HG03039 (cell line): ENCODE results near the gene SHISAL1.
"Not testable (repeated sequence)": the region's sequence is repeated elsewhere in the genome, so short reads cannot be mapped to it uniquely, and the experiment has no call there.

Experiments
- ATAC-seq: cut with Tn5 transposase; IDR thresholded peaks from one replicate; pipeline ENCODE4 v1.9.1; 2021; ENCODE audit warnings: mild to moderate bottlenecking, moderate library complexity; ENCODE audit not compliant: unreplicated experiment

Gene SHISAL1

DNA sequence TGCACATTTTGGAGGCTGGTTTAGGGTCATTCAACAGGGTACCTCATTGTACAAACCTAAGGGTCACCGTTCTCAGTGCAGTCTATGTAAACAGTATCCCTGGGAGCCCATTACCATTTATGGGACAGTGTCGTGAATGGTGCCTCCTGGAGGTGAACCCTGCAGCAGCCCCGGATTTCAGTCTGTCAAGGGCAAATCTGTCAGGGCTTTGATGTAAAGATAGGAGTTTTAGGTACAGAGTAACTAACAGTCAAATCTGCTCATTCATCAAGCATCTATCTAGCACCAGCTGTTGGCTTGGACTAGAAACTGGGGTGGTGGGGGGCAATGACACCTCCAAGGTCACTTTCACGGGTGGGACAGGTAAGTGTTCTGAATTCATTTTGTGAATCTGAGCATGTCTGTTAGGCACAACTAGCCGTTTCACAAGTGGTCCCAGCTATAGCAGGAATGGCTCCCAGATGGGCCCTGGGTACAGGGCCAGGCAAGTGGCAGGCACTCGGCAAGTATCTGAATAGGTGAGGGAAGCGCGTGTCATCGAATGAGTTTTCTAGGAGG, 68.4 kb downstream of the SHISAL1 start:
- ATAC-seq = no peak

DNA sequence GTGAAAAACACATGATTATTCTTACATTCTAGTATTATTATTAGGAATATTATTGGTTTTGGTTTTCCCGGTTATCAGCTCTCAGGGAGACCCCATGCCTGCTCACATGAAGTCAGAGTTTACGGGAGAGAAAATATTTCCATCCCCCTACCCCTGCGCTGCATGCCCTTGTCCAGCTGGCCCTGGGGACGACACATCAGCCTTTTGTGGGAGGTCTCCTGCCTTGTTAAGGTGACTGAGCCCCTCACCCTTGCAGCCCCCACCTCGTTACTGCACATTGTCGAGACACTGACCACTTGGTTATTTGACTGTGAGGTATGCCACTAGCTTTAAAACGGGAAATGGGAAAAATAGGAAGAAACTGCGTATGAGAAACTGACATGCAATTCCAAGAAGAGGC, 69.0 kb downstream of the SHISAL1 start:
- ATAC-seq = no peak

DNA sequence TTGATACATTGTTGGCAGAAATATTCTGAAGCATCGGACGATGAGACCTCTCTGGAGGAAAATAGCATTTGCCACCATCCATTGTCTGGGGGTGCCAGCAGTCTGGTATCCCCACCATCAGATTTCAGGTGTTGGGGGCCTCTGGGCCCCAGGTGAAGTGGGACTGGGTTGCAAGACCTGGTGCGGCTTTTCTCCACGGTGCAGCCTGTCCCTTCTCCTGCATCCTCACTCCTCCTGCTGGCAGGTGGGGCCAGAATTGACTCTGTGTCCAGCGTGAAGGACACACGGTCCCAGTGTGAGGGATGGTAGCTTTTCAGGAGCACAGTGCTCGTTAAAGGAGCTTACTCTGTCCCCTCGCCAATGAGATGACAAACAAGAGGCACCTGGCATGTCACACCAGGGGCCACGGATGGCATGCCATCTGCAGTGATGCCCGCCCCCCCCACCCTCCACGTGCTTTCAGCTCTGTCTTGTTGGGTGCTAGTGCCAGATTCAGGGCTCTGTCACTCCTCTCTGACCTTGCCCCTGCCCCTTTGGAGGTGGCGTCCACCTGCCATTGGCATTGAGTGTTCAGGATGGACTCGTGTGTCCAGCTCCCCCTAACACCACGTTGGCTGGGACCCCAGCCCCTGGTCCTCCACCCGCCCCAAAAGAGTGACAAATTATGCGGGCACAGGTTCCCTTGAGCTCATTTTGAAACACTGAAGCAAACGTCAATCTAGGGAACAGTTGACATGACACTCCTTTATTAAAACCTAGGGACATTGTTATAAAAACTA, 69.6 kb downstream of the SHISAL1 start:
- no peak for ATAC-seq

DNA sequence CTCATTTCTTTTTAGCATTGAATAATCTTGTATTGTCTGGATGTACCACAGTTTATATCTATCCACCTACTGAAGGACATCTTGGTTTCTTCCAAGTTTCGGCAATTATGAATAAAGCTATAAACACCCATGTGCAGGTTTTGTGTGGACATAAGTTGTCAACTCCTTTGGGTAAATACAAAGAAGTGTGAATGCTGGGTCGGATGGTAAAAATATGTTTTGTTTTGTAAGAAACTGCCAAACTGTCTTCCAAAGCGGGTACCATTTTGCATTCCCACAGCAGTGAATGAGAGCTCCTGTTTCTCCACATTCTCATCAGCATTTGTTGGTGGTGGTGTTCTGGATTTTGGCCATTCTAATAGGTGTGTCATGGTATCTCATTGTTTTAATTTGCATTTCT, 71.6 kb downstream of the SHISAL1 start:
- ATAC-seq = not testable (repeated sequence)

DNA sequence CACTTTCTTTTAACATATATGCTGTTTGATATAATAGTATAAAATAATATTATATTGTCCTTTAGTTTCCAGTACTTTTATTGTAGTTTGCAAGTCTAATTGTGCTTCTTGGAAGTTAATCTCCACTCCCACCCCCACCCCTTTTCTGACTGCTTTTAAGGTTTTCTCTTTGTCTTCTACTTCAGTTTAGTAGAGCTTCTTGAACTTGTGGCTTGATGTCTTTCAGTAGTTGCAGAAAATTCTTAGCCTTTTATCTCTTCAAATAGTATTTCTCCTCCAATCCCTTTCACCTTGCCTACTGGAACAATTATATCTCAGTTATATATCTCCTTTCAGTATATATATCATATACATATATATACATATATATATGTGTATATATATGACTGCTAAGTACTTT, 75.5 kb downstream of the SHISAL1 start:
- no peak for ATAC-seq

DNA sequence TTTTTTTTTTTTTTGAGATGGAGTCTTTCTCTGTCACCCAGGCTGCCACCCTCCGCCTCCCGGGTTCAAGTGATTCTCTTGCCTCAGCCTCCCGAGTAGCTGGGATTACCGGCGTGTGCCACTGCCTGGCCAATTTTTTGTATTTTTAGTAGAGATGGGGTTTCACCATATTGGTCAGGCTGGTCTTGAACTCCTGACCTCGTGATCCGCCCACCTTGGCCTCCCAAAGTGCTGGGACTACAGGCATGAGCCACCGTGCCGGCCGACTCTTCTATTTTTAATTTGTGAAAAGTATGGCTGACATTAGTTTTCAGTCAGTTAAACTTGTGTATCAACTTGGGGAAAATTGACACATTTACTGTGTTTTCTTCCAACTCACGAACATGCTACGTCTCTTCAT, 78.4 kb downstream of the SHISAL1 start:
- ATAC-seq = not testable (repeated sequence)

DNA sequence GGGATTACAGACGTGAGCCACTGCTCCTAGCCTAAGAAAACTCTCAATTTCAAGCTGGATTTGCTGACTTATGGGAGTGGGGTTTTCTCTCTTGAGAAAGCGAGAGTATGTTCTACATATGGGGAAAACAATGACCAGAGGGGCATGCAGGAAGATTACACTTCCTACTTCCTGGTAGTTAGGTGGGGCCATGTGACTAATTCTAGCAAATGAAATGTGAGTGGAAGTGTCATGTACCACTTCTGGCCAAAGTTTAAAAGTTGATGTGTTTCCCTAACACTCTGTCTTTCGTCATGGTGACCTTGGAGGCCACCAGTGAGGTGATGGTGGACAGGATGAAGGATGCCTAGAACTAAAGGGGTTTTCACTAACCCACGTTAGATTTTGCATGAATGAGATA, 81.5 kb downstream of the SHISAL1 start:
- no peak for ATAC-seq

DNA sequence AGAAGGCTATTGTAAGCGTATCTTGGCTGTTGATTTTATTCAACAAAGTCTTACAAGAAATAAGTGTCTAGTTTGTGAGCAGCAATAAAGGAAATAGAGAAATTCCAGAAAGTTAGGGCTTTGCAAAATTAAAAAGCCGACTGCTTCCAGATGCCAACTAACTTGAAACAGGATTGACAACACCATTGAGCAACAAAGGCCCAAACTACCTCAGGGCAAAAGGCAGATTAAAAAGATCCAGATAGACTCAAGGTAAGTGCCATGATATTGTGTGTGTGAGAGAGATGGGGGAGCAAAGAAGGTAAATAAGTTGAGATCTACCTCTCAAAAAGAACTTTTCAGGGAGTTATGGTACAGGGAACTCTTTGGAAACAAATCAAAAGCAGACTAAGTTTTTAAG, 82.9 kb downstream of the SHISAL1 start:
- ATAC-seq = no peak

DNA sequence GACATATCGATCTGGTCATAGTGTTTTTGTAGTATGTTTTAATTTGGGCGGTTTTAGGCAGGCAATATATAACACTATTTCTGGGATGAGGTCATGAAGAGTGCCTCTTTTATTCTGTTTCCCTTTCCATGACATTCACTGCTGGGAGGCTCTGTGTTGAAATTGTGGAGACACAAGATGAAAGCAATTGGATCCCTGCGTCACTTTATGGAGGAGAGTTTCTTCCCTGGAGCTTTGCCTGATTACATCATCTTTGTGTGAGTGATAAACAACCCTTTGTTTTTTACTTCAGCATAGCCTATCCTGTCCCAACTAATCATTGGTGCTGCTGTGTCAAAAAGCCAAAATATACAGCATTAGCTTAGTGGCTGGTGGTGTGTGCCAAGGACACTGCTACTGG, 83.4 kb downstream of the SHISAL1 start:
- ATAC-seq = no peak

DNA sequence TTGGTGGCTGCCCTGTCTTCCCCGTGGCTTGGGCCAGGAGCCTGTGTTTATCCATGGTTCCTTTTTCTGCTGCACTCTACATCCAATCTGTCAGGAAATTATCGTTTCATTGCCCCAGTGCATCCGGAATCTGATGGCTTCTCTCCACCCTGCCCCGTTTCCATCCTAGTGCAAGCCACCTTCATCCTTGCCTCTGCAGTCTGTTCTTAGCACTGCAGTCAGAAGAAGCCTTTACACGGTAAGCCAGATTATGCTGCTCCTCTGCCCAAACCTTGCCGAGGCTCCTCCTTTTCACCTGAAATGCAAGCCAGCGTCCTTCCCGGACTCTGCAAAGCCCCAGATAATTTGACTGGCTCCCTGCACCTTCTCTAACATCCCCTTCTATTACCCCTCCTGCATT, 86.9 kb downstream of the SHISAL1 start:
- no peak for ATAC-seq

DNA sequence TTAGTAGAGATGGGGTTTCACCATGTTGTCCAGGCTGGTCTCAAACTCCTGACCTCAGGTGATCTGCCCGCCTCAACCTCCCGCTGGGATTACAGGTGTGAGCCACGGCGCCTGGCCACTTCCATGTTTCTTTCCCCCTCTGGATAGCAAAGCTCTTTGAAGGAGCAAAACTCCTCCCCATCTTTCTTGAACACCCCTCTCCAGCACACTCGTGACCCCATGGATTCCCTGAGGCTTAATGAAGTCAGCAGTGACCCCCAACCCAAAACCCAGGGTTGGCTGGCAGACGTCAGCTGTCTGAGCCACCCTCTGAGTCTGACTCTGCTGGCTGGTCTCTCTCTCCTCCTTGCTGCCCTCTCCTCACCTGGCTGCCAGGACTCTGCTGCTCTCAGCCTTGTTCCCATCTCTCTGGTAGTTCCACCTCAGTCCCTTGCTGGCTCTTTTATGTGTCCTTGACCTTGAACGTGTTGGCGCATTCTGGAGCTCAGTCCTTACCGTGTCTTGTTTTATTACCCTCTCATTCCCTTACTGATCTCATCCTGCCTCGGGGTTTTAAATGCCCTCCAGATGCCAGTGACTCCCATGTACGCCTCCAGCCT, 87.6 kb downstream of the SHISAL1 start:
- no peak for ATAC-seq

DNA sequence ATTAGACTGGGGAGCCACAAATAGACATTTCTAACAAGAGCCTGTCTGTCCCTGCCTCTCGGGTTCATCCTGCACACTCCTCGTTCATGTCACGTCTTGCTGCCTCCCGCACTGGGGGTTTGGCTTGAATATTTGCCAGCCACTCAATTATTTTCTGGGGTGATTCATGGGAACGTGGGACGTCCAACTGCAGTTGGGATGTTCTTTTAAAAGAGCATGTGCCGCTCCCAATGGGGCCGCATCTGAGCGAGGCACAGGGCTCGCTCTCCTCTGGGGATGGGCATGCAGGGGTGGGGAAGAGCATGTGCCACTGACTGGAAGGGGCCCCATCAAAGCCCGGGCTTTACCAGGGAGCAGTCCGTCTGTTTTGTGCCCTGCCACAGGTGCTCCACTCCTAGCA, 88.6 kb downstream of the SHISAL1 start:
- ATAC-seq = no peak

DNA sequence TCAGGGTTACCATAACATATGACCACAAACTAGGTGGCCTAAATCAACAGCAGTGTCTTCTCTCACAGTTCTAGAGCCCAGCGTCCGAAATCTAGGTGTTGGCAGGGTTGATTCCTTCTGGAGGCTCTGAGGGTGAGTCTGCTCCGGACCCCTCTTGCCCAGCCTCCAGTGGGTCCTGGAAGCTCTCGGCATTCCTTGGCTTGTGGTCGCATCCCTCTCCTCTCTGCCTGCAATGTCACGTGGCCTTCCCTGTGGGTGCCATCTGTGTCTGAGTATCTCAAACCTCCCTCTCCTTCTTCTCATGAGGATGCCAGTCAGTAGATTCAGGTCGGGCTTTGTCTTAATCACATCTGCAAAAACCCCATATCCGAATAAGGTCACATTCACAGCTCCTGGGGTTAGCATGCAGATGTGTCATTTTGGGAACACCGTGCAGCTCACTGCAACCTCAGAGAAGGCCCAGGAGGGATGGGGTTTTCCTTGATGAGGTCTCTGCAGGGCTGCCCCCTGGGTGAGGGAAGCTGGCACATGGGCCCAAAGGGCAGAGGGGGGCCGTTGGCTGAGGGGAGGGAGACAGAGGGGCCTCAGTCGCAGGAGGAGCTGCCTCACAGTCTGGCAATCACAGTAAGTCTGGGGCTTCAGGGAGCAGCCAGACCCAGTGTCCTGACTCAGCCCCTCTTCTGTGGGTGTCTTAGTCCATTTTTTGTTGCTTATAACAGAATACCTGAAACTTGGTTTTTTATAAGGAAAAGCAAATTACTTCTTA, 90.9 kb downstream of the SHISAL1 start:
- ATAC-seq = no peak

DNA sequence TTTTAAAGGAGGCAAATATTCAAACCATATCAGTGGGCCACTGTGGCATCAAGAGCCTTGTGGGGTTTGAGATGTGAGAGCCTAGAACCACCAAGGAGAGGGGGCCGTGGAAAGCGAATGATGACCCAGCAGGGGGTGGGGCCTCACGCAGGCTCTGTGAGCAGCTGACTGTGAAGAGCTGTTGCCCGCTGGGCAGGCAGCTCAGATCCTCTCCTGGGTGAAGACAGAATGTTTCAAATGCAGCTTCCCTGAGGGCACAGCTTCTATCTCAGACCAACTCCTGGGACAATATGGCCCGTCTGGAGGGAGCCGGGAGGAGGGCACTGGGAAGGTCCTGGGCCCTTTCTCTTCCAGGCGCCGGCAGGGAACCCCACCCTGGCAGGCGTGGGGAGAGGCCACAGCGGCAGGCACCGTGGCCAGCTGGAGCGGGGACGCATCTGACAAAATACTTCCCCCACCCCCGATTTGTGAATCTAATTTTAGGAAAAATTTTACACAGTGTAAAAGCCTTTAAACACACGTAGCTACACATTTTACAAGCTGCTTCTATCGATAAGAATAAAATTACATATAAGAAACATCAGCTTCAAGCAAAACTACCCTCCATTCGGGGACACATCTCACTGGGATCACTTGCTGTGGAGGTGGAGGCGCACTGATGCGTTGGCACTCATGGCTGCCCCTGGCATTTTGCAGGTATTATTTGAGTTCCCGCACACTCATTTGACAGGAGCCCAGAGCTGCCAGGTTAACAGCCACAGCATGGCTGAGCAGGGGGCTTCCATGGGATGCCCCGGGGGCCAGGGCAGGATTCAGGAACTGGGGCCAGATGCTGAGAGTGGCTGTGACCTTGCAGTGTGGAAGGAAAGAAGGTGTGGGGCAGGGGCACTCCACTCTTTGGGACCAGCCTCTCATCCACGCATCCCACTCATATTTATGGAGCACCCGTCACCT, 91.7 kb downstream of the SHISAL1 start:
- ATAC-seq = no peak

DNA sequence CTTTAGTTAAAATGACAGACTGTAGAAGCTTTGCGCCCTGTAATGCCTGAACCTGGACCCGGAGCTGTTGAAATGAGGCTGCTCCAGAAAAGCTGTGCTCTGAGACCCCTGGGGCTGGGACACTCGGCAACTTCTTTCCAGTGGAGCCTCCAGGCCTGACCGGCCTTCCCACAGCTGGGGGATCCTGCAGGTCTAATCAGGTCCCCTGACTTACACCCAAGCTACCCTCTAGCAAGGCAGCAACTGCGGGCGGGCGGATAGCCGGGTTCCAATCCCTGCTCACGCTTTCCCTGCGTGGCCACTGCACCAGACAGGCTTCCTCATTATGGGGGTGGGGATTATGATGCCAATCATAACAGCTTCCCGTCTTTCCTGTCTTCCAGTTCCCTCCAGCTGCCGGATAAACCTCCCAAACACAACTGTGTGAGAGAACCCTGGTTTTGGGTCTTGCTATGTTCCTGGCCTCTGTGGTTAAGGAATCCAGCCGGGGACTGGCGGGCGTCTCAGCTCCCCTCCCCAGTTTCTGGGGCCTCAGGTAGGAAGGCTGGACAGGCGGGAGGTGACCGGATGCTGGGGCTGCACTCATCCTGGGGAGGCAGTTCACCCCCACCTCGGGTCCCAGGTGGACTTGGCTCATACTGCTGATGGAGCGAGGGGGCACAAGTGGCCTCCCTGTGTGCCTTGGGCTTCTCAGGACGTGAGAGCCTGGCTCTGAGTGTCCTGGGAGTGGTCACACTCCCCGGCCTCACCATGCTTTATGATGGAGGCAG, 93.5 kb downstream of the SHISAL1 start:
- ATAC-seq = no peak

DNA sequence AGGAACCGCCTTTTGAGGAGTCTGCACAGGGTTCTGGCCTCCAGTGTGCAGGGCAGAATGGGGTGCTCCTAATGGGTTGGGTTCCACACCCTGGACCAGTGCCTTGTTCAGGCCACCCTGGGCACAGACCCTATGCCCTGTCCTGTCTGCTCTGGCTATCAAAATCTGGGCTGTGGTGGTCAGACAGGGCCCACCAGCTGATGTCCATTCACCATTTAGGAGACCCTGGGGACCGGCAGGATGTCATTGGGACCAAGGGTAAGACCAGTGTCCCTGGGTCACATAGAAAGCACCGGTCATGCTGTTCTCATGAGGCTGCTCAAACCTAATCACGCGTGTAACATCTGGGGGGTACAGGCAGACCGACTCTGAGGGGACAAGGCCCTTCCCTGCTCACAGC, 94.7 kb downstream of the SHISAL1 start:
- ATAC-seq = no peak

DNA sequence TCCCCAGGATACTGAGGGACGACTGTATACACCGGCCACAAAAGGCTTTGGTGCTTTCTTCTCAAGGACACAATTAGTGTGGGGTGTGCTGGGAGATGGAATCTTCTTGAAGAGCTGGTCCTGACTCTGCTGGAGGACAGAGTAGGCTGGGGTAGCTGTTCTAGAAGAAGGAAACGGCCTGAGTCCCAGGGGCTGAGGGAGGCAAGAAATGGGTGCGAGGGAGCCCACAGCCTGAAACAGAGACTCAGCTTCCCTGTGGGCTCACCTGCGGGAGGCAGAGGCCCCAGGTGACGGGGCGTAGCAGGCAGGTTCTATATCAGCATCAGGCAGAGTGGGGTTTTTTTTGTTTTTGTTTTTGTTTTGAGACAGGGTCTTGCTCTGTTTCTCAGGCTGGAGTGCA, 95.4 kb downstream of the SHISAL1 start:
- no peak for ATAC-seq

DNA sequence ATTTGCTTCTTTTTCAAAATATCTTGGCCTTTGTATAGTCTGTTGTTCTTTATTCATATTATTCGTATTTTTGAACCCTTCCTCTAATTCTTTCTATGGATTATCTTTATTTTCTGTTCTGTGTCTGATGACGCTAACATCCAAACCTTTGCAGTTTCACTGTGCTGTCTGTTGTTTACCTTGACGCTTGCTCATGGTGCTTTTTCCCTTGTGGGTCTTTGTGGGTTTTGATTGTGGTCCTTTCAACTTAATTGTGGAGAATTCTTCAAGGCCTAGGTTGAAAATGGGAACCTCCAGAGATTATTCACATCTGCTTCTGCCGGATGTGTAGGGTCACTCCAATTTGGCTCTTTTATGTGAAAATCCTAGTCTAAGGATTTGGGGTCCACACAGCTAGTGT, 97.5 kb downstream of the SHISAL1 start:
- no peak for ATAC-seq

DNA sequence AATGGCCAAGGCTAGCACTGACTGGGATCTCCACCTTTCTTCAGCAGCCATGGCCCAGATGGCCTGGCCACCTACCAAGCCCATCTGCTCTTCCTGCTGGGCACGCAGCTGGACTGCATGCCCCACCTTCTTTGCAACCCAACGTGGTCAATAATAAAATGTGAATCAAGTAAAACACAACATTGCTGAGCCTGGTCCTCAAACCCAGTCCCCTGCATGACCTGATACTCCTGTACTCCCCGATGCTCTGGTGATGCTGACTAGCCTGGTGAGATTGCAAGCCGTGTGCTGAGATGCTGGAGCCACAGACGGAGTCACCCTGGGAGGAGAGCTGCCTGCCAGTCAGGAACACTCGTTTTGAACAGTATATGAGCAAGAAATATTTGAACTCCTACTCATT, 98.0 kb downstream of the SHISAL1 start:
- no peak for ATAC-seq

DNA sequence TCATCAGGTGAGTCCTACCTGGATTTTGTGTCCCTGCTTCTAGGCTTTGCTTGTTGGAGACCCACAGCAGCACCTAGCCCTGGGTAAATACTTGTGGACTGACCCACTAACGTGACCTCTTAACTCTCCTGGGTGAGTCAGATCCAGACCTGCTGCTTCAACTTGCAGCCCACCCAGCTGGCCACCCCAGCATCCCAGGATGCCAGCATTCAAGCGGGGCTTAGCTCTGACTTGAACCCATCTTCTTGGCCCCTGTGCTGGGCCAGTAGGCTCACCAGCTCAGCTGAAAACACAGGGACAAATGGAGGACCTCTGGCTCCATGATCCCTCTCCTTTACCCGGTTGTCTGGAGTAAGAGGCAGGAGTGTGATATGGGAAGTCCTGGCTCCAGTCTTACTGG, 98.6 kb downstream of the SHISAL1 start:
- no peak for ATAC-seq
